ENCODE measurements around the gene TPSG1. TPM values are rescaled to one million over a fixed set of nuclear protein-coding genes. Genes with fewer than 3 reads are reported as not detected.
"Not testable (repeated sequence)": the region's sequence is repeated elsewhere in the genome, so short reads cannot be mapped to it uniquely, and the experiment has no call there.

TPSG1 gene
- total RNA-seq, 1 donor, result not detected

GRCh38 chr16:1226692-1227091 lies 1.6 kb upstream of the TPSG1 start:
- not testable (repeated sequence) for H3K4me3 ChIP-seq (ENCODE audit: low read length); H3K27me3 ChIP-seq (ENCODE audit: insufficient read depth, low read length); H3K9me3 ChIP-seq (ENCODE audit: low read depth, low read length); H3K4me1 ChIP-seq (ENCODE audit: insufficient read depth, low read length)

- H3K9me3 ChIP-seq (ENCODE audit: low read depth, low read length); H3K27me3 ChIP-seq (ENCODE audit: insufficient read depth, low read length); H3K4me1 ChIP-seq (ENCODE audit: insufficient read depth, low read length); H3K4me3 ChIP-seq (ENCODE audit: low read length): not testable (repeated sequence)
Measured at GRCh38 chr16:1225728-1226311, 752 bp upstream of the TPSG1 start.

GRCh38 chr16:1224558-1224957 lies 510 bp downstream of the TPSG1 start:
- no peak overlapping the region for H3K4me3 ChIP-seq (ENCODE audit: low read length)
- H3K27me3 ChIP-seq (ENCODE audit: insufficient read depth, low read length), result no peaks in the 10 kb centered on the region
- no peaks in the 10 kb centered on the region for H3K9me3 ChIP-seq (ENCODE audit: low read depth, low read length)
- H3K4me1 ChIP-seq (ENCODE audit: insufficient read depth, low read length), result no peaks in the 10 kb centered on the region

GRCh38 chr16:1223355-1224214 lies 1.5 kb downstream of the TPSG1 start:
- no peak overlapping the region for H3K4me3 ChIP-seq (ENCODE audit: low read length)
- no peaks in the 10 kb centered on the region for H3K4me1 ChIP-seq (ENCODE audit: insufficient read depth, low read length)
- no peaks in the 10 kb centered on the region for H3K27me3 ChIP-seq (ENCODE audit: insufficient read depth, low read length)
- no peaks in the 10 kb centered on the region for H3K9me3 ChIP-seq (ENCODE audit: low read depth, low read length)

GRCh38 chr16:1222553-1223354 lies 2.3 kb downstream of the TPSG1 start:
- H3K4me3 ChIP-seq (ENCODE audit: low read length), result no peak overlapping the region
- H3K9me3 ChIP-seq (ENCODE audit: low read depth, low read length), result no peaks in the 10 kb centered on the region
- H3K27me3 ChIP-seq (ENCODE audit: insufficient read depth, low read length), result no peaks in the 10 kb centered on the region
- H3K4me1 ChIP-seq (ENCODE audit: insufficient read depth, low read length), result no peaks in the 10 kb centered on the region

- Histone ChIP-seq H3K4me3 (ENCODE audit: low read length) (no peak overlapping the region), H3K27me3 (ENCODE audit: insufficient read depth, low read length) (no peaks in the 10 kb centered on the region), H3K9me3 (ENCODE audit: low read depth, low read length) (no peaks in the 10 kb centered on the region), H3K4me1 (ENCODE audit: insufficient read depth, low read length) (no peaks in the 10 kb centered on the region)
Measured at GRCh38 chr16:1221628-1222552, 3.2 kb downstream of the TPSG1 start.

- H3K4me1 ChIP-seq (ENCODE audit: insufficient read depth, low read length), result no peaks in the 10 kb centered on the region
- no peak overlapping the region for H3K4me3 ChIP-seq (ENCODE audit: low read length)
- H3K27me3 ChIP-seq (ENCODE audit: insufficient read depth, low read length), result no peaks in the 10 kb centered on the region
- no peaks in the 10 kb centered on the region for H3K9me3 ChIP-seq (ENCODE audit: low read depth, low read length)
Measured at GRCh38 chr16:1220841-1221627, 4.0 kb downstream of the TPSG1 start.

GRCh38 chr16:1220098-1220728 lies 4.9 kb downstream of the TPSG1 start:
- H3K27me3 ChIP-seq (ENCODE audit: insufficient read depth, low read length), result no peaks in the 10 kb centered on the region
- no peaks in the 10 kb centered on the region for H3K4me1 ChIP-seq (ENCODE audit: insufficient read depth, low read length)
- H3K4me3 ChIP-seq (ENCODE audit: low read length), result no peak overlapping the region
- no peaks in the 10 kb centered on the region for H3K9me3 ChIP-seq (ENCODE audit: low read depth, low read length)

- H3K4me3 ChIP-seq (ENCODE audit: low read length), result no peak overlapping the region
- no peaks in the 10 kb centered on the region for H3K27me3 ChIP-seq (ENCODE audit: insufficient read depth, low read length)
- H3K4me1 ChIP-seq (ENCODE audit: insufficient read depth, low read length), result no peaks in the 10 kb centered on the region
- no peaks in the 10 kb centered on the region for H3K9me3 ChIP-seq (ENCODE audit: low read depth, low read length)
Measured at GRCh38 chr16:1218930-1219611, 6.0 kb downstream of the TPSG1 start.

GRCh38 chr16:1218061-1218929 lies 6.8 kb downstream of the TPSG1 start:
- H3K9me3 ChIP-seq (ENCODE audit: low read depth, low read length), result no peaks in the 10 kb centered on the region
- no peak overlapping the region for H3K4me3 ChIP-seq (ENCODE audit: low read length)
- H3K4me1 ChIP-seq (ENCODE audit: insufficient read depth, low read length), result no peaks in the 10 kb centered on the region
- H3K27me3 ChIP-seq (ENCODE audit: insufficient read depth, low read length), result no peaks in the 10 kb centered on the region

- Histone ChIP-seq H3K4me3 (ENCODE audit: low read length) (no peak overlapping the region), H3K9me3 (ENCODE audit: low read depth, low read length) (no peaks in the 10 kb centered on the region), H3K27me3 (ENCODE audit: insufficient read depth, low read length) (no peaks in the 10 kb centered on the region), H3K4me1 (ENCODE audit: insufficient read depth, low read length) (no peaks in the 10 kb centered on the region)
Measured at GRCh38 chr16:1217526-1217925, 7.5 kb downstream of the TPSG1 start.

- H3K27me3 ChIP-seq (ENCODE audit: insufficient read depth, low read length), result no peaks in the 10 kb centered on the region
- no peaks in the 10 kb centered on the region for H3K9me3 ChIP-seq (ENCODE audit: low read depth, low read length)
- H3K4me3 ChIP-seq (ENCODE audit: low read length), result no peak overlapping the region
- H3K4me1 ChIP-seq (ENCODE audit: insufficient read depth, low read length), result no peaks in the 10 kb centered on the region
Measured at GRCh38 chr16:1216681-1217400, 8.2 kb downstream of the TPSG1 start.
